ENCODE measurements around the gene MARCHF9. TPM values are rescaled to one million over a fixed set of nuclear protein-coding genes. Genes with fewer than 3 reads are reported as not detected.

Gene MARCHF9
- total RNA-seq, 1 experiment from 2014 or later = 19.8 TPM

GRCh38 chr12:57757771-57758170 lies 2.9 kb downstream of the MARCHF9 start:
- no peak for DNase-seq (ENCODE audit: low spot score)
- Histone ChIP-seq H3K4me3 (ENCODE audit: low read depth, low read length, poor library complexity, severe bottlenecking) (no peak overlapping the region), H3K9me3 (ENCODE audit: low read depth, low read length, poor library complexity, severe bottlenecking) (no peaks in the 10 kb centered on the region), H3K27me3 (replicated peaks; ENCODE audit: insufficient read depth, low read depth, low read length, poor library complexity) (no peaks in the 10 kb centered on the region), H3K27ac (ENCODE audit: low read depth, low read length, poor library complexity, severe bottlenecking) (no peak overlapping the region), H3K4me1 (ENCODE audit: insufficient read depth, low read length, poor library complexity, severe bottlenecking) (peaks cover 24% of the 10 kb centered on the region), H3K36me3 (ENCODE audit: insufficient read depth, low read length, poor library complexity, severe bottlenecking) (peaks cover 6% of the 10 kb centered on the region)
- TF ChIP-seq CTCF (conservative IDR thresholded peaks at IDR 0.05; ENCODE audit: low read depth, low read length) = no peak
- no peak for TF ChIP-seq EZH2 (IDR thresholded peaks at IDR 0.05; ENCODE audit: borderline replicate concordance, low read depth, low read length, poor library complexity, severe bottlenecking)
- intact Hi-C loops (cut with micrococcal nuclease; ENCODE audit: unreplicated experiment) = no loop called here
- ChIA-PET CTCF (no interaction called here), POLR2A (ENCODE audit: low non-redundant PET) (no interaction called here)
- BruUV-seq (replicated peaks) = no TSS peak

- Histone ChIP-seq H3K4me1 (ENCODE audit: insufficient read depth, low read length, poor library complexity, severe bottlenecking) (peaks cover 15% of the 10 kb centered on the region), H3K4me3 (ENCODE audit: low read depth, low read length, poor library complexity, severe bottlenecking) (no peak overlapping the region), H3K27me3 (replicated peaks; ENCODE audit: insufficient read depth, low read depth, low read length, poor library complexity) (peaks cover under 1% of the 10 kb centered on the region), H3K9me3 (ENCODE audit: low read depth, low read length, poor library complexity, severe bottlenecking) (no peaks in the 10 kb centered on the region), H3K36me3 (ENCODE audit: insufficient read depth, low read length, poor library complexity, severe bottlenecking) (peaks cover 6% of the 10 kb centered on the region), H3K27ac (ENCODE audit: low read depth, low read length, poor library complexity, severe bottlenecking) (no peak overlapping the region)
- BruUV-seq (replicated peaks) = no TSS peak
- TF ChIP-seq CTCF (conservative IDR thresholded peaks at IDR 0.05; ENCODE audit: low read depth, low read length) (no peak), EZH2 (IDR thresholded peaks at IDR 0.05; ENCODE audit: borderline replicate concordance, low read depth, low read length, poor library complexity, severe bottlenecking) (no peak)
- CTCF ChIA-PET = no interaction called here
- no peak for DNase-seq (ENCODE audit: low spot score)
- intact Hi-C loops (cut with micrococcal nuclease; ENCODE audit: unreplicated experiment) = no loop called here
- POLR2A ChIA-PET (ENCODE audit: low non-redundant PET) = interaction anchor here (0.6 kb wide), 1 partner anchor 14 kb away, joined by 9 read pairs; the partner anchor contains the start of gene TSPAN31
Measured at GRCh38 chr12:57758552-57759359, 3.9 kb downstream of the MARCHF9 start.

GRCh38 chr12:57759360-57759980 lies 4.6 kb downstream of the MARCHF9 start:
- Histone ChIP-seq H3K27me3 (replicated peaks; ENCODE audit: insufficient read depth, low read depth, low read length, poor library complexity) (peaks cover 7% of the 10 kb centered on the region), H3K36me3 (ENCODE audit: insufficient read depth, low read length, poor library complexity, severe bottlenecking) (peaks cover 6% of the 10 kb centered on the region)
- no TSS peak for BruUV-seq (replicated peaks)

More at GRCh38 chr12:57759360-57759980, 4.6 kb downstream of the MARCHF9 start:
- intact Hi-C loops (cut with micrococcal nuclease; ENCODE audit: unreplicated experiment) = no loop called here
- TF ChIP-seq EZH2 (IDR thresholded peaks at IDR 0.05; ENCODE audit: borderline replicate concordance, low read depth, low read length, poor library complexity, severe bottlenecking) (no peak), CTCF (conservative IDR thresholded peaks at IDR 0.05; ENCODE audit: low read depth, low read length) (peak; percentile 50)
- ChIA-PET CTCF (no interaction called here), POLR2A (ENCODE audit: low non-redundant PET) (interaction anchor here (0.6 kb wide), 1 partner anchor 15 kb away, joined by 9 read pairs; the partner anchor contains the start of gene TSPAN31)
- H3K4me3 ChIP-seq (ENCODE audit: low read depth, low read length, poor library complexity, severe bottlenecking) = no peak overlapping the region
- DNase-seq (ENCODE audit: low spot score) = no peak
- H3K4me1 ChIP-seq (ENCODE audit: insufficient read depth, low read length, poor library complexity, severe bottlenecking) = peaks cover 9% of the 10 kb centered on the region
- no peaks in the 10 kb centered on the region for H3K9me3 ChIP-seq (ENCODE audit: low read depth, low read length, poor library complexity, severe bottlenecking)
- H3K27ac ChIP-seq (ENCODE audit: low read depth, low read length, poor library complexity, severe bottlenecking) = no peak overlapping the region

Data from A673 (cell line).